PC-9 (cell line): Measurements from ENCODE around the gene TMEM44. TPM values are rescaled to one million over a fixed set of nuclear protein-coding genes. Genes with fewer than 3 reads are reported as not detected.

Experiments
- BruUV-seq: library from RNA; stranded (reverse); fragments of 400-500 nt; replicated peaks from 2 replicates; lab custom pipeline; 2021; lab: Mats Ljungman, UMichigan
- CTCF ChIA-PET: fragments of 300-600 bp; sonication (Branson Sonifier 250); formaldehyde crosslinking; loops from one replicate; lab custom pipeline; 2022; ENCODE audit warnings: antibody characterized with exemption; lab: Charles Lee
- POLR2A ChIA-PET: fragments of 300-600 bp; sonication (Branson Sonifier 250); formaldehyde crosslinking; loops from one replicate; lab custom pipeline; 2022; ENCODE audit warnings: antibody characterized with exemption; ENCODE audit not compliant: unreplicated experiment; lab: Charles Lee
- DNase-seq, 2 experiments: peaks; one replicate each; pipeline versions ENCODE4 v3.0.0 to v3.0.0-alpha.2; 2015 to 2022; ENCODE audit warnings: mixed read lengths in 1 of 2
- H2AFZ ChIP-seq: fragments of 200-600 bp; sonication (generic); 2 replicates; pipeline ENCODE4 v1.8.1; 2017; ENCODE audit warnings: antibody characterized with exemption
- H3F3A ChIP-seq: fragments of 200-600 bp; sonication (generic); 2 replicates; pipeline ENCODE4 v1.8.1; 2017; ENCODE audit warnings: antibody characterized with exemption, mild to moderate bottlenecking, low read depth; ENCODE audit not compliant: insufficient read depth
- H3K27ac ChIP-seq: fragments of 200-600 bp; sonication (generic); 2 replicates; pipeline ENCODE4 v1.6.1; 2016; ENCODE audit warnings: mixed run types
- H3K27me3 ChIP-seq: fragments of 200-600 bp; sonication (generic); 2 replicates; pipeline ENCODE4 v1.6.1; 2016; ENCODE audit warnings: low read depth, mixed run types; ENCODE audit not compliant: insufficient read depth
- H3K36me3 ChIP-seq: fragments of 200-600 bp; sonication (generic); 2 replicates; pipeline ENCODE4 v1.6.1; 2016; ENCODE audit warnings: low read depth, mixed run types
- H3K4me1 ChIP-seq: fragments of 200-600 bp; sonication (generic); replicated peaks from 2 replicates; pipeline ENCODE4 v1.6.1; 2016; ENCODE audit warnings: mixed run types; ENCODE audit not compliant: insufficient read depth
- H3K4me2 ChIP-seq: fragments of 200-600 bp; sonication (generic); 2 replicates; pipeline ENCODE4 v1.6.1; 2017; ENCODE audit warnings: mixed run types
- H3K4me3 ChIP-seq: fragments of 200-600 bp; sonication (generic); 2 replicates; pipeline ENCODE4 v1.6.1; 2016; ENCODE audit warnings: mixed run types
- H3K79me2 ChIP-seq: fragments of 200-600 bp; sonication (generic); 2 replicates; pipeline ENCODE4 v1.6.1; 2017; ENCODE audit warnings: low read depth, mixed run types
- H3K9me2 ChIP-seq: fragments of 200-600 bp; sonication (generic); 2 replicates; pipeline ENCODE4 v1.8.1; 2017; ENCODE audit warnings: mild to moderate bottlenecking; ENCODE audit not compliant: insufficient read depth
- H3K9me3 ChIP-seq: fragments of 200-600 bp; sonication (generic); 2 replicates; pipeline ENCODE4 v1.8.1; 2016; ENCODE audit warnings: low read depth; ENCODE audit not compliant: insufficient read depth
- H4K20me1 ChIP-seq: fragments of 200-600 bp; sonication (generic); 2 replicates; pipeline ENCODE4 v1.8.1; 2017; ENCODE audit not compliant: insufficient read depth
- CTCF ChIP-seq: fragments of 200-600 bp; sonication (generic); conservative IDR thresholded peaks from 2 replicates; pipeline ENCODE4 v1.6.1; 2017; ENCODE audit warnings: mixed run types, antibody characterized with exemption, mild to moderate bottlenecking, moderate library complexity
- EZH2 ChIP-seq: fragments of 200-600 bp; sonication (generic); IDR thresholded peaks from 2 replicates; pipeline ENCODE4 v1.8.0; 2017; ENCODE audit warnings: antibody characterized with exemption, low read depth
- intact Hi-C: fragments of 100-400 bp; cut with micrococcal nuclease; formaldehyde crosslinking; loops from one replicate; pipeline ENCODE4 v1.10.0; 2022; ENCODE audit not compliant: unreplicated experiment
- total RNA-seq: library from RNA; stranded (reverse); gene quantifications from 2 replicates; pipeline ENCODE4 v1.2.3, GENCODE V29; 2021

Gene TMEM44
- total RNA-seq, 1 experiment from 2014 or later, result 37.5 TPM

- no peak overlapping the region for H2AFZ ChIP-seq
- H3K9me3 ChIP-seq, result no peaks in the 10 kb centered on the region
- POLR2A ChIA-PET, result interaction anchor here (0.7 kb wide), 1 partner anchor 59 kb away, joined by 3 read pairs; no protein-coding TSS in a partner anchor
- no peaks in the 10 kb centered on the region for H3K9me2 ChIP-seq
- no peak overlapping the region for H3K4me3 ChIP-seq
- H3K79me2 ChIP-seq, result peaks cover 14% of the 10 kb centered on the region
- peaks cover 5% of the 10 kb centered on the region; the same call in 1 of the 2 replicates for H3K36me3 ChIP-seq
- no peaks in the 10 kb centered on the region for H4K20me1 ChIP-seq
- peaks cover 36% of the 10 kb centered on the region for H3K4me1 ChIP-seq
- no peaks in the 10 kb centered on the region for H3K27me3 ChIP-seq
- H3K4me2 ChIP-seq, result no peak overlapping the region
- no peak overlapping the region for H3K27ac ChIP-seq
- intact Hi-C loops, result no loop called here
- DNase-seq, result no peak
- TF ChIP-seq CTCF, result no peak
- no peak for TF ChIP-seq EZH2
- CTCF ChIA-PET, result interaction anchor here (0.6 to 1.3 kb wide), 2 partner anchors 89 to 110 kb away, joined by 5 read pairs; partner anchors contain the start of gene LSG1
- H3F3A ChIP-seq, result peaks cover 67% of the 10 kb centered on the region
- no TSS peak for BruUV-seq
Observed at GRCh38 chr3:194582196-194582905, 50.9 kb downstream of the TMEM44 start.

GRCh38 chr3:194579091-194579606 lies 54.1 kb downstream of the TMEM44 start:
- ChIA-PET POLR2A (interaction anchor here (0.5 to 0.7 kb wide), 5 partner anchors 17 to 93 kb away, joined by 3 to 19 read pairs (median 8); no protein-coding TSS in a partner anchor), CTCF (interaction anchor here (3.1 kb wide), 1 partner anchor 15 kb away, joined by 14 read pairs; no protein-coding TSS in a partner anchor)
- H3K27me3 ChIP-seq, result no peaks in the 10 kb centered on the region
- no peaks in the 10 kb centered on the region for H3K9me3 ChIP-seq
- intact Hi-C loops, result loop anchor here (2.0 kb wide), 1 partner anchor 52 kb away; no protein-coding TSS in a partner anchor
- peaks cover 45% of the 10 kb centered on the region for H3K4me1 ChIP-seq
- H3K79me2 ChIP-seq, result peaks cover 3% of the 10 kb centered on the region
- H3K4me3 ChIP-seq, result no peak overlapping the region
- peak; percentile 59 to 60 for DNase-seq
- H3K4me2 ChIP-seq, result no peak overlapping the region
- no peaks in the 10 kb centered on the region for H3K36me3 ChIP-seq
- TF ChIP-seq EZH2 (no peak), CTCF (no peak)
- H3F3A ChIP-seq, result peaks cover 53% of the 10 kb centered on the region
- H3K27ac ChIP-seq, result peak overlapping the region; percentile 52
- BruUV-seq, result no TSS peak
- no peak overlapping the region for H2AFZ ChIP-seq
- no peaks in the 10 kb centered on the region for H4K20me1 ChIP-seq
- H3K9me2 ChIP-seq, result no peaks in the 10 kb centered on the region

- Histone ChIP-seq H3K36me3 (no peaks in the 10 kb centered on the region), H3K4me2 (peak overlapping the region; percentile 35), H3K79me2 (no peaks in the 10 kb centered on the region), H3F3A (peaks cover 58% of the 10 kb centered on the region), H4K20me1 (no peaks in the 10 kb centered on the region), H3K9me3 (no peaks in the 10 kb centered on the region), H3K9me2 (no peaks in the 10 kb centered on the region), H3K4me1 (peaks cover 52% of the 10 kb centered on the region), H3K4me3 (no peak overlapping the region), H2AFZ (no peak overlapping the region), H3K27me3 (no peaks in the 10 kb centered on the region), H3K27ac (peak overlapping the region; percentile 52)
- POLR2A ChIA-PET, result interaction anchor here (0.5 to 0.7 kb wide), 7 partner anchors 11 to 92 kb away, joined by 3 to 19 read pairs (median 4); no protein-coding TSS in a partner anchor
- TF ChIP-seq EZH2 (no peak), CTCF (no peak)
- CTCF ChIA-PET, result interaction anchor here (0.6 to 3.1 kb wide), 2 partner anchors 16 to 784 kb away, joined by 4 to 14 read pairs; no protein-coding TSS in a partner anchor
- peak; percentile 83 to 94 for DNase-seq
- intact Hi-C loops, result loop anchor here (1.0 to 2.0 kb wide), 3 partner anchors 51 to 90 kb away; no protein-coding TSS in a partner anchor
- TSS peak; percentile 85 for BruUV-seq
Observed at GRCh38 chr3:194577986-194578905, 55.0 kb downstream of the TMEM44 start.
